ENCODE measurements around the gene TBC1D10A.

Gene TBC1D10A

GRCh38 chr22:30261134-30261533 is 65.6 kb downstream of the TBC1D10A start:
- H3K4me1 ChIP-seq (ENCODE audit: low read depth, poor library complexity, severe bottlenecking) = peaks cover 20% of the 10 kb centered on the region
- H3K4me2 ChIP-seq = no peak overlapping the region
- H3K27me3 ChIP-seq (ENCODE audit: insufficient read depth, low read depth) = no peaks in the 10 kb centered on the region
- no peak overlapping the region for H3K9ac ChIP-seq
- peaks cover 7% of the 10 kb centered on the region; the same call in 1 of the 2 replicates for H3K79me2 ChIP-seq (ENCODE audit: insufficient read depth, low read depth)
- TF ChIP-seq CTCF (conservative IDR thresholded peaks at IDR 0.05; ENCODE audit: low read depth, low read length) = no peak
- H3K27ac ChIP-seq = no peak overlapping the region
- no peaks in the 10 kb centered on the region for H4K20me1 ChIP-seq (ENCODE audit: insufficient read depth)
- no peak overlapping the region for H3K4me3 ChIP-seq (IDR thresholded peaks at IDR 0.05; ENCODE audit: insufficient read depth, low read depth, low read length)
- H3K36me3 ChIP-seq (ENCODE audit: insufficient read depth) = no peaks in the 10 kb centered on the region
- no peak overlapping the region for H2AFZ ChIP-seq (ENCODE audit: low read depth)

GRCh38 chr22:30260682-30261081 is 66.1 kb downstream of the TBC1D10A start:
- Histone ChIP-seq H3K4me3 (IDR thresholded peaks at IDR 0.05; ENCODE audit: insufficient read depth, low read depth, low read length) (no peak overlapping the region), H3K36me3 (ENCODE audit: insufficient read depth) (no peaks in the 10 kb centered on the region), H3K4me1 (ENCODE audit: low read depth, poor library complexity, severe bottlenecking) (peaks cover 20% of the 10 kb centered on the region), H2AFZ (ENCODE audit: low read depth) (no peak overlapping the region), H4K20me1 (ENCODE audit: insufficient read depth) (no peaks in the 10 kb centered on the region), H3K27ac (no peak overlapping the region), H3K27me3 (ENCODE audit: insufficient read depth, low read depth) (no peaks in the 10 kb centered on the region), H3K79me2 (ENCODE audit: insufficient read depth, low read depth) (peaks cover 5% of the 10 kb centered on the region; the same call in 1 of the 2 replicates), H3K4me2 (no peak overlapping the region), H3K9ac (no peak overlapping the region)
- TF ChIP-seq CTCF (conservative IDR thresholded peaks at IDR 0.05; ENCODE audit: low read depth, low read length) = no peak

- peaks cover under 1% of the 10 kb centered on the region; the same call in 1 of the 2 replicates for H3K79me2 ChIP-seq (ENCODE audit: insufficient read depth, low read depth)
- H3K27ac ChIP-seq = no peak overlapping the region
- peaks cover 17% of the 10 kb centered on the region for H3K4me1 ChIP-seq (ENCODE audit: low read depth, poor library complexity, severe bottlenecking)
- H3K27me3 ChIP-seq (ENCODE audit: insufficient read depth, low read depth) = no peaks in the 10 kb centered on the region
- no peak for TF ChIP-seq CTCF (conservative IDR thresholded peaks at IDR 0.05; ENCODE audit: low read depth, low read length)
- H3K9ac ChIP-seq = no peak overlapping the region
- no peaks in the 10 kb centered on the region for H4K20me1 ChIP-seq (ENCODE audit: insufficient read depth)
- H3K36me3 ChIP-seq (ENCODE audit: insufficient read depth) = no peaks in the 10 kb centered on the region
- no peak overlapping the region for H3K4me2 ChIP-seq
- H2AFZ ChIP-seq (ENCODE audit: low read depth) = no peak overlapping the region
- H3K4me3 ChIP-seq (IDR thresholded peaks at IDR 0.05; ENCODE audit: insufficient read depth, low read depth, low read length) = no peak overlapping the region
These were observed 66.5 kb downstream of the TBC1D10A start for GRCh38 chr22:30260276-30260675.

GRCh38 chr22:30254314-30254713 is 72.4 kb downstream of the TBC1D10A start:
- Histone ChIP-seq H3K4me2 (no peak overlapping the region), H3K27me3 (ENCODE audit: insufficient read depth, low read depth) (peaks cover under 1% of the 10 kb centered on the region; the same call in 1 of the 2 replicates), H3K27ac (no peak overlapping the region), H4K20me1 (ENCODE audit: insufficient read depth) (no peaks in the 10 kb centered on the region), H3K4me3 (IDR thresholded peaks at IDR 0.05; ENCODE audit: insufficient read depth, low read depth, low read length) (no peak overlapping the region), H3K9ac (no peak overlapping the region), H3K79me2 (ENCODE audit: insufficient read depth, low read depth) (no peaks in the 10 kb centered on the region), H3K36me3 (ENCODE audit: insufficient read depth) (no peaks in the 10 kb centered on the region), H2AFZ (ENCODE audit: low read depth) (no peak overlapping the region), H3K4me1 (ENCODE audit: low read depth, poor library complexity, severe bottlenecking) (no peaks in the 10 kb centered on the region)
- no peak for TF ChIP-seq CTCF (conservative IDR thresholded peaks at IDR 0.05; ENCODE audit: low read depth, low read length)

Data from KMS-11 (cell line).